ENCODE measurements around the gene RBCK1.
"Not testable (repeated sequence)": the region's sequence is repeated elsewhere in the genome, so short reads cannot be mapped to it uniquely, and the experiment has no call there.

The RBCK1 gene

DNA sequence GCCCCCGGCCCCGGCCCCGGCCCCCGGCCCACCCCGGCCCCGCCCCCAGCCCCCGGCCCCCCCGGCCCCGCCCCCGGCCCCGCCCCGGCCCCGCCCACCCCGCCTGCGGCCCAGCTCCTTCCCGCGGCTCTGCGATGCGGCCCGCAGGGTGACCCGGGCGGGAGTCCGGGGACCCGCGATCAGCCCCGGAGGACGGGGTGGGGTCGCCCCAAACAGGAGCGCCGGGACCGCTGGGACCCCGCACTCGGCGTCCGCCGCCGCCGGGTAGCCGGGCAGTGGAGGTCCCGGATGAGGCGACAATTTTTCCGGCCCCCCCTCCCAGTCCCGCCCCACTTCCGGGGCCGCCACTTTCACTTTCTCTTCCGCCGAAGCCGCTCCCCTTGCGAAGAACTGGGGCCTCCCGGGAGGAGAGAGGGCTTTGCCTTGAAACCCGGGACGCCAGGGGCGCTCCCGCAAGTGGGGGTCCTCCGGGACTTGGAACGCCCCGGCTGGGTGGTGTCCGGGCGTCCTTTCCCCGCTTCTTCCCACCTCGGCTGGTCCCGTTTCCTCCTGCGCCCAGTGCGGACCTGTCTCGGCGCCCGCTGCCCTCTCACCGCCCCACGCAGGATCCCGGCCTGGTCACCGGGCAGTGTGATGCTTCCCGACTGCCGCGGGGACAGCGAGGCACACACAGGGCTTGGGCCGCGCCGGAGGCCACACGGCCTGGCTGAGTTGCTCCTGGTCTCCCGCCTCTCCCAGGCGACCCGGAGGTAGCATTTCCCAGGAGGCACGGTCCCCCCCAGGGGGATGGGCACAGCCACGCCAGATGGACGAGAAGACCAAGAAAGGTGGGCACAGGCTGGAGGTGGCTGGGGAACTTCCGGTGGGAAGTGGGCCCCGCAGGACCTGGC lies at the start of gene RBCK1:
RBCK1 (plus strand) TSS at position 347 of the 890 bp plus-strand sequence; CDS start at position 806, 459 bp downstream.
- DNase-seq (ENCODE audit: low read depth): peak; percentile 77

GRCh38 chr20:358891-359555 lies 49.1 kb upstream of the RBCK1 start:
- no peak for DNase-seq (ENCODE audit: low read depth)

GRCh38 chr20:361561-361960 lies 46.5 kb upstream of the RBCK1 start:
- no peak for DNase-seq (ENCODE audit: low read depth)

GRCh38 chr20:362271-363254 lies 45.5 kb upstream of the RBCK1 start:
- DNase-seq (ENCODE audit: low read depth): no peak

DNA sequence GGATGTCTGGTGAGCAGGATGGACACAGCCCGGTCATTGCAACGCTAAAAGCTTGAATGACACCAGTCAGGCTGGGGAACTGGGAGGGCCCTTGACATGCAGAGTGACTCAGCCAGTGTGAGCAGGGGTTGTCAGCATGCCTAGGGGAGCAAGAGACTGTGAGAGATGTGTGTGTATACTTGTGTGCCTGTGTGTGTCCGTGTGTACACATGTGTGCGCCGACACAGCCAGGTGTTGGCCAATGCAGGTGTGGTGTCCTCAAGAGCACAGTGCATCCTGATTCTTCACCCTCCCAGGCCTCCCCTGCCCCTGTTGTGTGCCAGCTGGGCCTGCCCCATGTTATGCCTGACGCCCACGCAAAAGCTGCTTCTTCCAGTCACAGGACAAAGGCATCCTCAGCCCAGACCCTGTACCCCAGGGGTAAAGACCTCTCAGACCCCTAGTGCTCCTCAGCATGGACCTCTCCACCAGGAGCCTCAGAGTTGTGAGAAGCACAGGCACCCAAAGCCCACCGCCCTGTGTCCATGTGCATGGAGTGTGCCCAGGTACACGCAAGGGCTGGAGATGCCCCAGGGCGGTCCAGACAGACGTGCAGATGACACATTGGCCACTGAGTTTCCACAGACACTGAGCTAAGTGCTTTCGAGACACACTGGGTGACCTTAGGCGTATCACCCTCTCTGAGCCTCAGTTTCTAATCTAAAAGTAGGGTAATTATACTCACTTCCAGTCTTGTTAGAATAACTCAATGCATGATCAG lies 44.6 kb upstream of the RBCK1 start:
- DNase-seq (ENCODE audit: low read depth): no peak

GRCh38 chr20:364905-365794 lies 42.9 kb upstream of the RBCK1 start:
- no peak for DNase-seq (ENCODE audit: low read depth)

GRCh38 chr20:366041-366718 lies 41.9 kb upstream of the RBCK1 start:
- DNase-seq (ENCODE audit: low read depth): no peak

- DNase-seq (ENCODE audit: low read depth): no peak
Observed at GRCh38 chr20:366719-367485, 41.2 kb upstream of the RBCK1 start.

GRCh38 chr20:367486-367887 lies 40.6 kb upstream of the RBCK1 start:
- DNase-seq (ENCODE audit: low read depth): no peak

DNA sequence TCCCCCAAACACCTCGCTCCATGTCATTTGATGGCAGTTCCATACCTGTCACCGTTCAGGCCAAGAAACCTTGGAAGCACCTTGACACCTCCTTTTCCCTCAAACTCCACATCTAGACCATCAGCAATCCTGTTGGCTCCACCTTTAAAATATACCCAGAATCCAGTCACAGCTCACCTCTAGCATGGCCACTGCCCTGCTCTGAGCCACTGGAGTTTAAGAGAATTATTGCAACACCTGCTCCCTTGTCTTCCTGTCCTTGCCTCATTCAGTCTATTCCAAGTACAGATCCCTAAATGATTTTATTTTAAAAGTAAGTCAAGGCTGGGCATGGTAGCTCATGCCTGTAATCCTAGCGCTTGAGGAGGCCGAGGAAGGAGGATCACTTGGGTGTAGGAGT lies 39.2 kb upstream of the RBCK1 start:
- DNase-seq (ENCODE audit: low read depth): no peak

- no peak for DNase-seq (ENCODE audit: low read depth)
Observed at GRCh38 chr20:370151-370600, 37.9 kb upstream of the RBCK1 start.

- no peak for DNase-seq (ENCODE audit: low read depth)
Observed at GRCh38 chr20:370977-371754, 36.9 kb upstream of the RBCK1 start.

GRCh38 chr20:371755-372542 lies 36.1 kb upstream of the RBCK1 start:
- DNase-seq (ENCODE audit: low read depth): no peak

GRCh38 chr20:372543-373082 lies 35.5 kb upstream of the RBCK1 start:
- DNase-seq (ENCODE audit: low read depth): not testable (repeated sequence)

- DNase-seq (ENCODE audit: low read depth): no peak
Observed at GRCh38 chr20:373171-373890, 34.8 kb upstream of the RBCK1 start.

DNA sequence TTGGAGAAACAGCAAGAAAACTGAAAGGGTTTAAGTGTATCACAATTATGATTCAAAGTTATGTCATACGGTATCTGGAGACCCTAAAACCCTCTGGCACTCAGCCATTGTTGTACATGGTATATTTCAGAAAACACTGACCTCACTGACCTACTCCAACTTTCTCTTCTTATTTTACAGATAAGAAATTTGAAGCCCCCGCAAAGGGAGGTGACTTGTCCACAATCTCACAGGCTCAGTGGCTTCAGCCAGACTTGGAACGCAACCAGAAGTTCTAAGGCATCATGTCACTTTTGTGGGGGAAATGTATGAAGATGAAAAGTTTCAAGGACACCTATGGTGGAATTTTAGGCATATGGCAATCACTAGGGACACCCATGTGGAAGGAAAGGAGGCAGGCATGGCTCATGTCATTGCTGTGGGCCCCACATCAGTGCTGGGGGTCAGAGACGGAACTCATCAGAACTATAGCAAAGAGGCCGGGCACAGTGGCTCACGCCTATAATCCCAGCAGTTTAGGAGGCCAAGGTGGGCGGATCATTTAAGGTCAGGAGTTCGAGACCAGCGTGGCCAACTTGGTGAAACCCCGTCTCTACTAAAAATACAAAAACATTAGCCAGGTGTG lies 32.7 kb upstream of the RBCK1 start:
- DNase-seq (ENCODE audit: low read depth): no peak
